A549 (cell line): Measurements from ENCODE around the gene TBC1D3K. TPM values are rescaled to one million over a fixed set of nuclear protein-coding genes. Genes with fewer than 3 reads are reported as not detected.
"Not testable (repeated sequence)": the region's sequence is repeated elsewhere in the genome, so short reads cannot be mapped to it uniquely, and the experiment has no call there.

Experiments
- ATAC-seq, 2 experiments: fragments of 200-7000 bp in 1 of 2; fragments of >200 bp in 1 of 2; cut with Nextera tagmentation in 1 of 2; cut with Tn5 transposase in 1 of 2; 3 replicates each; pipeline versions ENCODE4 v1.8.0 to v1.9.1; 2018 to 2020; ENCODE audit warnings: mild to moderate bottlenecking in 1 of 2, moderate library complexity in 1 of 2
- CTCF ChIA-PET: fragments of 300-600 bp; sonication (Branson Sonifier 250); formaldehyde crosslinking; extraction: SDS; loops from one replicate; lab custom pipeline; 2021; ENCODE audit warnings: antibody characterized with exemption, inconsistent platforms; lab: Yijun Ruan, JAX
- POLR2A ChIA-PET: fragments of 350-600 bp; formaldehyde crosslinking; extraction: SDS; loops from one replicate; lab custom pipeline; 2021; ENCODE audit warnings: antibody characterized with exemption, inconsistent platforms; lab: Yijun Ruan, JAX
- DNase-seq, 2 experiments: peaks; one replicate each; pipeline versions ENCODE4 v3.0.0 to v3.0.0-alpha.2; 2011 to 2016; ENCODE audit warnings: low read depth in 1 of 2, low spot score in 1 of 2
- FAIRE-seq: peaks from 2 replicates; lab custom pipeline; 2011; peaks lifted over from hg19 to GRCh38; lab: Jason Lieb, UNC
- H3K27ac ChIP-seq, 2 experiments: fragments of >200 bp; sonication (Bioruptor Twin); formaldehyde crosslinking; 3 replicates each; pipeline ENCODE4 v1.5.1; 2016 to 2017
- H3K4me1 ChIP-seq: fragments of >200 bp; sonication (Bioruptor Twin); formaldehyde crosslinking; 3 replicates; pipeline ENCODE4 v1.6.1; 2016
- H3K4me2 ChIP-seq: fragments of >200 bp; sonication (Bioruptor Twin); formaldehyde crosslinking; 3 replicates; pipeline ENCODE4 v1.6.1; 2016
- H3K4me3 ChIP-seq: fragments of >200 bp; sonication (Bioruptor Twin); formaldehyde crosslinking; 3 replicates; pipeline ENCODE4 v1.5.1; 2016
- H3K9me3 ChIP-seq: fragments of >200 bp; sonication (Bioruptor Twin); formaldehyde crosslinking; 3 replicates; pipeline ENCODE4 v1.6.1; 2016
- CEBPB ChIP-seq, 2 experiments: fragments of >200 bp in 1 of 2; sonication (Bioruptor Twin) in 1 of 2; formaldehyde crosslinking in 1 of 2; IDR thresholded peaks; 2 replicates each; pipeline ENCODE4 v1.6.1; 2012 to 2016
- CTCF ChIP-seq: fragments of >200 bp; sonication (Bioruptor Twin); formaldehyde crosslinking; IDR thresholded peaks from 3 replicates; pipeline ENCODE4 v1.5.1; 2016
- WGBS: methylation state at CpG from one replicate; pipeline ENCODE4 v1.1.6; 2017; ENCODE audit errors: missing lambda C conversion rate; 5-methylcytosine and 5-hydroxymethylcytosine counted together
- polyA plus RNA-seq, 4 experiments: library from polyadenylated mRNA; depleted of rRNA in 3 of 4; stranded (reverse); fragments of >200 nt; fragmentation: RNase III in 1 of 4; extraction: RNeasy Plus Mini Kit Qiagen cat#74134 plus additional on column Dnase treatment in 1 of 4; gene quantifications; 2 replicates in 3 of 4; 3 replicates in 1 of 4; pipeline ENCODE4 v1.2.3, GENCODE V29; 2011 to 2017
- small RNA-seq, 6 experiments: library from RNA; depleted of rRNA; stranded (forward); fragments of <200 nt; gene quantifications; one replicate each; pipeline ENCODE3, GENCODE V24; 2012

The TBC1D3K gene
- polyA plus RNA-seq, 2 of the 4 experiments (the other 2 are of a cell fraction), result not detected

GRCh38 chr17:37888881-37889280, 35.3 kb upstream of the TBC1D3K start:
- TF ChIP-seq CTCF, result no peak
- 0 out of 4 replicates have a peak, but pooled peaks of 1 of the 2 experiments have one; percentile 26 for TF ChIP-seq CEBPB (IDR thresholded peaks at IDR 0.05)
- Histone ChIP-seq H3K4me2 (no peak overlapping the region), H3K4me3 (no peak overlapping the region), H3K27ac (no peak overlapping the region), H3K4me1 (no peaks in the 10 kb centered on the region), H3K9me3 (no peaks in the 10 kb centered on the region)
- 91% methylated on average over 2 of the region's 2 CpGs for WGBS
- ATAC-seq (no peak), DNase-seq (no peak), FAIRE-seq (no peak)
- ChIA-PET POLR2A (no interaction called here), CTCF (no interaction called here)

DNA sequence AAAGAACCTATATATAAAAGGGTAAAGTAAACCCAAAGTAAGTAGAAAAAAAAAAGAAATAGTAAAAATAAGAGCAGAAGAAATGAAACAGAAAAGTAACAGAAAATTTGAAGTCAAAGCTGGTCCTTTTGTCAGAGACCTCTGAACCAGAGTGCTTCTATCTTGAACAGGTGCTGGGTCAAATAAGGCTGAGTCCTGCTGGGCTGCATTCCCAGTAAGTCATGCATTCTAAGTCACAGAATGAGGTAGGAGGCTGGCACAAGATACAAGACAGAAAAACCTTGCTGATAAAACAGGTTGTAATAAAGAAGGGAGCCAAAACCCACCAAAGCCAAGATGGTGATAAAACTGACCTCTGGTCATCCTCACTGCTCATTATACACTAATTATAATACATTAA, 27.3 kb upstream of the TBC1D3K start:
- H3K4me1 ChIP-seq, POLR2A ChIA-PET, H3K4me2 ChIP-seq, DNase-seq, H3K4me3 ChIP-seq, H3K27ac ChIP-seq, H3K9me3 ChIP-seq, ATAC-seq, CTCF ChIA-PET, FAIRE-seq: not testable (repeated sequence)

Small RNAs within 50 kb of the gene (small RNA-seq; reads per million reads assigned to genes)
- gene RF00001 (0 reads per million in 6 experiments), gene RNU6-489P (0 reads per million in 6 experiments)

Other genes with a start within 250 kb of the TBC1D3K start
- gene HNF1B, start 179.4 kb upstream of the TBC1D3K start, polyA plus RNA-seq (2011; rRNA removed), result 13.3 and 17.0 TPM in 2 replicates
- gene HNF1B, start 179.4 kb upstream of the TBC1D3K start, polyA plus RNA-seq (2017; fragmentation: RNase III; extraction: RNeasy Plus Mini Kit Qiagen cat#74134 plus additional on column Dnase treatment), result 19.5 to 21.3 TPM (median 20.8 TPM) in 3 replicates
- gene TBC1D3L, start 64.6 kb downstream of the TBC1D3K start, polyA plus RNA-seq (2011; rRNA removed), result 9.8 and 11.4 TPM in 2 replicates
- gene TBC1D3L, start 64.6 kb downstream of the TBC1D3K start, polyA plus RNA-seq (2017; fragmentation: RNase III; extraction: RNeasy Plus Mini Kit Qiagen cat#74134 plus additional on column Dnase treatment), result 12.1 to 15.2 TPM (median 14.0 TPM) in 3 replicates
- gene TBC1D3D, start 79.6 kb downstream of the TBC1D3K start, polyA plus RNA-seq (2011; rRNA removed), result 0.10 TPM in 1 of 2 replicates, not detected in the other
- 0.17 to 0.32 TPM in 2 of 3 replicates, not detected in the other for gene TBC1D3D, start 79.6 kb downstream of the TBC1D3K start, polyA plus RNA-seq (2017; fragmentation: RNase III; extraction: RNeasy Plus Mini Kit Qiagen cat#74134 plus additional on column Dnase treatment)
- gene TBC1D3C, start 144.2 kb downstream of the TBC1D3K start, polyA plus RNA-seq (2011; rRNA removed), result not detected in 2 replicates
- not detected in 3 replicates for gene TBC1D3C, start 144.2 kb downstream of the TBC1D3K start, polyA plus RNA-seq (2017; fragmentation: RNase III; extraction: RNeasy Plus Mini Kit Qiagen cat#74134 plus additional on column Dnase treatment)
- not detected in 2 replicates for gene TBC1D3E, start 203.5 kb downstream of the TBC1D3K start, polyA plus RNA-seq (2011; rRNA removed)
- 0.12 TPM in 1 of 3 replicates, not detected in the others for gene TBC1D3E, start 203.5 kb downstream of the TBC1D3K start, polyA plus RNA-seq (2017; fragmentation: RNase III; extraction: RNeasy Plus Mini Kit Qiagen cat#74134 plus additional on column Dnase treatment)